GM20431 (cell line): ENCODE measurements around the gene CMIP.
"Not testable (repeated sequence)": the region's sequence is repeated elsewhere in the genome, so short reads cannot be mapped to it uniquely, and the experiment has no call there.

Experiments
- in situ Hi-C: fragments of 300-500 bp; cut with MseI, MboI; formaldehyde crosslinking; loops from one replicate; pipeline ENCODE4 v1.15.0; 2020; ENCODE audit warnings: low sequenced_read_pairs; ENCODE audit not compliant: unreplicated experiment

Gene CMIP

GRCh38 chr16:81679721-81680430 lies 235.3 kb downstream of the CMIP start:
- in situ Hi-C loops, result no loop called here

GRCh38 chr16:81680444-81681275 lies 236.1 kb downstream of the CMIP start:
- in situ Hi-C loops, result no loop called here

- in situ Hi-C loops, result no loop called here
Observed at GRCh38 chr16:81681311-81681710, 236.7 kb downstream of the CMIP start.

- in situ Hi-C loops, result no loop called here
Observed at GRCh38 chr16:81684242-81684837, 239.7 kb downstream of the CMIP start.

- in situ Hi-C loops, result no loop called here
Observed at GRCh38 chr16:81684901-81685300, 240.3 kb downstream of the CMIP start.

- in situ Hi-C loops, result no loop called here
Observed at GRCh38 chr16:81686391-81687130, 242.0 kb downstream of the CMIP start.

GRCh38 chr16:81687131-81687456 lies 242.5 kb downstream of the CMIP start:
- in situ Hi-C loops, result no loop called here

GRCh38 chr16:81688182-81688581 lies 243.6 kb downstream of the CMIP start:
- in situ Hi-C loops, result no loop called here

GRCh38 chr16:81688839-81689238 lies 244.2 kb downstream of the CMIP start:
- in situ Hi-C loops, result not testable (repeated sequence)

GRCh38 chr16:81692021-81692420 lies 247.4 kb downstream of the CMIP start:
- in situ Hi-C loops, result no loop called here

- in situ Hi-C loops, result no loop called here
Observed at GRCh38 chr16:81692571-81692970, 248.0 kb downstream of the CMIP start.

- in situ Hi-C loops, result no loop called here
Observed at GRCh38 chr16:81693041-81693743, 248.6 kb downstream of the CMIP start.

GRCh38 chr16:81693744-81694303 lies 249.2 kb downstream of the CMIP start:
- in situ Hi-C loops, result no loop called here

- in situ Hi-C loops, result no loop called here
Observed at GRCh38 chr16:81694494-81695280, 250.1 kb downstream of the CMIP start.

GRCh38 chr16:81695321-81696165 lies 250.9 kb downstream of the CMIP start:
- in situ Hi-C loops, result no loop called here

- in situ Hi-C loops, result no loop called here
Observed at GRCh38 chr16:81696166-81696960, 251.8 kb downstream of the CMIP start.

GRCh38 chr16:81696961-81697615 lies 252.5 kb downstream of the CMIP start:
- in situ Hi-C loops, result no loop called here
